ENCODE results near the gene CAPN14. TPM values are rescaled to one million over a fixed set of nuclear protein-coding genes. Genes with fewer than 3 reads are reported as not detected.

CAPN14 gene
- total RNA-seq, 3 donors from 2014 or later: 0.16 to 0.44 (median 0.33) TPM

DNA sequence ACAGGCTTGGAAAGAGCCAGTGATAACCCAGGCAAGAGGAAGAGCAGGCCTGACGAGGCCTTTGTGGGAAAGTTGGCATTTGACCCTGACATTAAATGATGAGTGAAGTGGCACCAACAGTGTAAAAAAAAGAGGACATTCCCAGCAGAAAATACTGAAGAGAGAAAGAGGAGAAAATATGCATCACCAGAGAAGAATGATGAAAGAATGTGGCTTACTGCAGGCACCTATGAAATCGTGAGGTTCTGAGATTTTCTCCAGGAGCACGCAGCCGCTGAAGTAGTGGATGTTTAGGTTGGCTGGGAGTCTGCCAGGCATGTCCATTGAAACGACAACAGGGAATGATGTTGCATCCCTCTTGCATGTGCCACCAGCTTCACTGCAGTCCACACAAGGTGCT lies 30.4 kb upstream of the CAPN14 start:
- H3K36me3 ChIP-seq: no peaks in the 10 kb centered on the region
- intact Hi-C loops (cut with DNase I; ENCODE audit: low total_unique reads): no loop called here
- DNase-seq (ENCODE audit: low spot score in 2 of 2): no peak

DNA sequence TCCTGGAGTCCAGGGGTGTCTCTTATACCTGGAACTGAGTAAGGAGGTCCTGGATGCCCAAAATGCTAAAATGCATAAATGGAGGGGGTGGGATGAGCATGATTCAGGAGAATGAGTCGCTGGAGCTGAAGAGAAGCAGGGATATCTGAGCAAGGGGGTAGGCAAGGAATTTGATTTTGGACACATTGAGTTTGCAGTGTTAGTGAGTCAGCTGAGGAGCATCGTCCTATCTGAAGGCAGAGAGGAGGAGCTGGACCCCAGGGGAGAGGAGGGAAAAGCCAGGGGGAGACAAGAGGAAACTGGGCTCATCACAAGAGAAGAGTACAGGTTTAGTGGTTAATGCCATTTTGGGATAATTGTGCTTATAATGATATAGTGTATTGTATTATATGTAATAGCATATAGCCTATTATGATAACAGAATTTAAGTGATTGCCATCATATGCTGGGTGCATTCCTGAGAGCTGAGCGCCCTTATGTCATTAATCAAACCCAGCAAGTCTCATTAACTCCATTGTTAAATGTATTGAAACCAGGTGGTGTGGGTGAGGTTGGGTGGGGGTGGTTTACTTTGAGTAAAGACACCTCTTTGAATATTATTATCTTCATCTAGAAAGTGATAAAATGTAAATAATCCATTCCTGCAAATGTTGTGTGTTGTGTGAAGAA lies 29.0 kb upstream of the CAPN14 start:
- no peak for DNase-seq (ENCODE audit: low spot score in 2 of 2)
- Histone ChIP-seq H3K9me3 (no peaks in the 10 kb centered on the region), H3K36me3 (no peaks in the 10 kb centered on the region), H3K4me1 (no peaks in the 10 kb centered on the region), H3K27me3 (no peaks in the 10 kb centered on the region), H3K4me3 (no peak overlapping the region), H3K27ac (no peak overlapping the region)
- intact Hi-C loops (cut with DNase I; ENCODE audit: low total_unique reads): no loop called here
- TF ChIP-seq POLR2A (IDR thresholded peaks at IDR 0.05) (no peak), POLR2AphosphoS5 (IDR thresholded peaks at IDR 0.05) (no peak), CTCF (IDR thresholded peaks at IDR 0.05) (no peak)

More for the DNA sequence above, 30.4 kb upstream of the CAPN14 start:
- Histone ChIP-seq H3K27me3 (no peaks in the 10 kb centered on the region), H3K4me3 (no peak overlapping the region), H3K27ac (no peak overlapping the region), H3K9me3 (no peaks in the 10 kb centered on the region), H3K4me1 (no peaks in the 10 kb centered on the region)
- TF ChIP-seq POLR2AphosphoS5 (IDR thresholded peaks at IDR 0.05) (no peak), CTCF (IDR thresholded peaks at IDR 0.05) (no peak)

- no peak overlapping the region for H3K27ac ChIP-seq
- no peaks in the 10 kb centered on the region for H3K36me3 ChIP-seq
- no peak overlapping the region for H3K4me3 ChIP-seq
- no peaks in the 10 kb centered on the region for H3K4me1 ChIP-seq
- DNase-seq (ENCODE audit: low spot score in 2 of 2): no peak
- H3K27me3 ChIP-seq: no peaks in the 10 kb centered on the region
- TF ChIP-seq CTCF (IDR thresholded peaks at IDR 0.05) (no peak), POLR2A (IDR thresholded peaks at IDR 0.05) (no peak), POLR2AphosphoS5 (IDR thresholded peaks at IDR 0.05) (no peak)
- intact Hi-C loops (cut with DNase I; ENCODE audit: low total_unique reads): no loop called here
- no peaks in the 10 kb centered on the region for H3K9me3 ChIP-seq
Observed at GRCh38 chr2:31244101-31244500, 26.8 kb upstream of the CAPN14 start.

GRCh38 chr2:31243053-31243452 lies 25.7 kb upstream of the CAPN14 start:
- Histone ChIP-seq H3K4me1 (no peaks in the 10 kb centered on the region), H3K4me3 (no peak overlapping the region), H3K27me3 (no peaks in the 10 kb centered on the region), H3K9me3 (no peaks in the 10 kb centered on the region), H3K27ac (no peak overlapping the region), H3K36me3 (no peaks in the 10 kb centered on the region)
- intact Hi-C loops (cut with DNase I; ENCODE audit: low total_unique reads): no loop called here
- no peak for TF ChIP-seq POLR2A (IDR thresholded peaks at IDR 0.05)
- TF ChIP-seq CTCF (IDR thresholded peaks at IDR 0.05): no peak
- DNase-seq (ENCODE audit: low spot score in 2 of 2): no peak

DNA sequence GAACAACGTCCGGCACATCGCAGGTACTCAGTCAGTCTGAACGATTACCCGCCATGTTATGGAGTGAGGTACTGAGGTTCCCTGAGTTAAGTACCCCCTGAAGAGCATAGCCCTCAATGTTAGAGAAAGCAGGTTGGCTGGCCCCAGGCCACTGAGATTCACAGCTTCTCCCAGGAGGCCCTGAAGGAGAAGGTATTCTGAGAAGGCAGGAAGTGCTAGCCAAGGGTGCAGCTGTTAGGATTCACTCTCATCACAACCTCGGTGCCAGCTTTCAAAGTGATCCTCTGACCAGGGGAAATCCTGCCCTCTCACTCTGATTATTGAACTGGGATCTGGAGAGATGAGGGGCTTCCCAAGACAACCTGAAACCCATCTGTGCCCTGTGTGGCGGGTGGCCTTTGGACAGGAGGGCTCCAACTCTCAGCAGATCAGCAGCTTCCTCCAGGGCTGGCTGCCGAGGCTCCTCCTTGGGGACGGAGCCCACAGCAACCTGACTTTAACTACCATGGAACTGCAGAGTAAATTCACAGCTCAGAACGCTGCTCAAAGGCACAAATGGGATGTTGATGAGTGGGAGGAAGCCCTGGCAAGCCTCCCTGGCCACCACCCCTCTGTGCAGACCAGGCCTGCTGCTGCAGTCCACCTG lies 24.4 kb upstream of the CAPN14 start:
- no peaks in the 10 kb centered on the region for H3K27me3 ChIP-seq
- no peak overlapping the region for H3K4me3 ChIP-seq
- peak overlapping the region; percentile 82 to 92 for H3K27ac ChIP-seq
- no peaks in the 10 kb centered on the region for H3K9me3 ChIP-seq
- DNase-seq (ENCODE audit: low spot score in 2 of 2): no peak
- H3K36me3 ChIP-seq: no peaks in the 10 kb centered on the region
- no peaks in the 10 kb centered on the region for H3K4me1 ChIP-seq
- intact Hi-C loops (cut with DNase I; ENCODE audit: low total_unique reads): no loop called here
- no peak for TF ChIP-seq CTCF (IDR thresholded peaks at IDR 0.05)
- no peak for TF ChIP-seq POLR2A (IDR thresholded peaks at IDR 0.05)
- TF ChIP-seq POLR2AphosphoS5 (IDR thresholded peaks at IDR 0.05): no peak
